ENCODE measurements around the gene ZNF880. TPM values are rescaled to one million over a fixed set of nuclear protein-coding genes. Genes with fewer than 3 reads are reported as not detected.
A peak's percentile ranks its signal among the peaks of the same experiment; 100 is the strongest.
"Not testable (repeated sequence)": the region's sequence is repeated elsewhere in the genome, so short reads cannot be mapped to it uniquely, and the experiment has no call there.

ZNF880 gene
- total RNA-seq, result 23.1 and 32.5 TPM in 2 replicates

- peak; percentile 71 for DNase-seq (ENCODE audit: low read depth)
These were observed at the start of gene ZNF880 for GRCh38 chr19:52369559-52370340. ZNF880 (plus strand) TSS chr19:52369923; CDS start chr19:52369966, 43 bp downstream.

DNA sequence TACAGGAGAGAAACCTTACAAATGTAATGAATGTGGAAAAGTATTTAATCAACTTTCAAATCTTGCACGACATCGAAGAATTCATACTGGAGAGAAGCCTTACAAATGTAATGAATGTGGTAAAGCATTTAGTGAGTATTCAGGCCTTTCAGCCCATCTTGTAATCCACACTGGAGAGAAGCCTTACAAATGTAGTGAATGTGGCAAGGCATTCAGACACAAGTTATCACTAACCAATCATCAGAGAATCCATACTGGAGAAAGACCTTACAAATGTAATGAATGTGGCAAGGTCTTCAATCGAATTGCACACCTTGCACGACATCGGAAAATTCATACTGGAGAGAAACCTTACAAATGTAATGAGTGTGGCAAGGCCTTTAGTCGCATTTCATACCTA lies 47.3 kb upstream of the ZNF880 start:
- DNase-seq (ENCODE audit: low read depth), result no peak

DNA sequence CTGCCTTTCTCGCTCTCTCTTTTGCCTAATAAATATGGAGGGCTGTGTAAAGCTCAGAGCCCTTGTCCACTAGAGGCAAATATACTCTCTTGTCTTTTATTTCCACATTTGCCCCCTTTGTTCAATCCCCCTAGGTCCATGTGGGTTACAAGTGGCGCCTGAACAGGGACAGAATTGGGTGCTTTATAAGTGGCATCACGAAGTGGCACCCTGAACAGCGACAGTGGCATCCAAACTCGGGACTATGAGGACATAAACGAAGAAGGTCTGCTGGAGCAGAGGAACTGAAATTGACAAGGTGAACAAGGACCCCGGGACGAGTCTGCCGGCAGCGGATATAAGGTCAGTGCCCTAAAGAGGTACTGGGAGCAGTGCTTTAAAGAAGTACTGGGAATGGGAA lies 38.0 kb upstream of the ZNF880 start:
- no peak for DNase-seq (ENCODE audit: low read depth)

GRCh38 chr19:52335768-52336116 lies 34.0 kb upstream of the ZNF880 start:
- DNase-seq (ENCODE audit: low read depth), result no peak

DNA sequence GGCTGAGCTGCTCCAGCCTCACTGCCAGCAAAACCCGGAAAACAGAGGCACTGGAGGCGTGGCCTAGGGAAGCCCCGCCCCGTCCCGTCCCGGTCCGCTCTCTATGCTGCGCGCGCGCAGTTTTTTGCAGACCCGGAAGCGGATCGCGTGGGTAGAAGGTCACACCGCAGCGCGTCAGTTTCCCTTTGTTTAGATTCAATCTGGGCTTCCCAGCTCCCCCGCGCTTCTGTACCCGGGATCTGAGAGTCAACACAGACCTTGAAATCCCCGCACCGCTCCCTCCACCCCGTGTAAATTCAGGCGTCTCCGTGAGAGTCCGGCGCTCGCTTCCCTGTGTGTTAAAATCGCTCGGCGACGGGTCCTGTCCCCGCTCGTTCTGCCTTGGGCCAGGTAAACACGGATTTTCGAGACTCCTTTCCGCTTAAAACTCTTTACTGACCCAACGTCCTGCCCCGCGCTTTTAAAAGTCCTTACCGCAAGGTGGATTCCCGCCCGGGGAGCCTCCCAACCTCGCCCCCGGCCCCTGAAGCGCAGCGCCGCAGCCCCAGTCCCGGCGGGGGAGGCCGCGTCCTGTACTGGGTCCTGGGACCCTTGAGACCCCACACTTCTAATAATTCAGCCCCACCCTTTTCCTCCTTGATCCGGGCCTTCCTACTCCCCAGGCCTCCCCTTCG lies 33.5 kb upstream of the ZNF880 start, which contains the start of gene ZNF610:
TSS of gene ZNF610 (plus strand) at position 127 of the 674 bp plus-strand sequence. CDS start 12,930 bp downstream, outside the sequence.
- DNase-seq (ENCODE audit: low read depth), result peak; percentile 58

GRCh38 chr19:52336791-52337381 lies 32.8 kb upstream of the ZNF880 start:
- DNase-seq (ENCODE audit: low read depth), result no peak

GRCh38 chr19:52339022-52339421 lies 30.7 kb upstream of the ZNF880 start:
- not testable (repeated sequence) for DNase-seq (ENCODE audit: low read depth)

DNA sequence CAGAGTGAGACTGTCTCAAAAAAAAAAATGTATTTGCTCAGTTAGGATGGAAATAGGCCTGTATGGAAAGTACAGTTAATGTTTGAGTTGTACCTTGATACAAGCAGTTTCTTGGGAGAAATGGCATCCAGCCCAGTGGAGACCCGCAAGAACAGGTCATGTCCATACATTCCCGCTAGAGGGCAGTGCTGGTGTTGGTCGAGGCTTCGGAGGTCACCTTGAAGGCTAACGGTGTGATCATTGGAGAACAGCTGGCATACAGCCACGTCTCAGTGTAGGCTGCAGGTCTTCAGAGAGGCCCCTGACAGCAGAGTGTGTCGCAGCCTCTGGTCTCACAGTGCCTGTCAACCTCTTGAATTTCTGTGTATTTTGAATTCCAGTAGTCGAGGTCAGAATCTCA lies 26.2 kb upstream of the ZNF880 start:
- DNase-seq (ENCODE audit: low read depth), result no peak

DNA sequence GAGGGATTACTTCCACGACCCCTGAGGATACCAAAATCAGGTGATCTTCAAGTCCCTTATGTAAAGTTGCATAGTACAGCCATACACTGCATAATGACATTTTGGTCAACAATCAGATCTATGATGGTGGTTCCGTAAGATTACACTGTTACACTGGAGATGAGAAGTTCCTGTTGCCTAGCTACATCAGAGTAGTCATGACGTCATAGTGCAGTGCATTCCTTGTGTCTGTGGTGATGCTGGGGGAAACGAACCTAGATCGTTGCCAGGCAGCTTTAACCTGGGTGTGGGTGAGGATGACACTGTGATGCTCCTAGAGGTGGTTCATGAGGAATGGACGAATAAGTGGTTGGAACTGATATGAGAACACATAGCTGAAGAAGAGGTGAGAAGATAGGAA lies 24.6 kb upstream of the ZNF880 start:
- DNase-seq (ENCODE audit: low read depth), result no peak

DNA sequence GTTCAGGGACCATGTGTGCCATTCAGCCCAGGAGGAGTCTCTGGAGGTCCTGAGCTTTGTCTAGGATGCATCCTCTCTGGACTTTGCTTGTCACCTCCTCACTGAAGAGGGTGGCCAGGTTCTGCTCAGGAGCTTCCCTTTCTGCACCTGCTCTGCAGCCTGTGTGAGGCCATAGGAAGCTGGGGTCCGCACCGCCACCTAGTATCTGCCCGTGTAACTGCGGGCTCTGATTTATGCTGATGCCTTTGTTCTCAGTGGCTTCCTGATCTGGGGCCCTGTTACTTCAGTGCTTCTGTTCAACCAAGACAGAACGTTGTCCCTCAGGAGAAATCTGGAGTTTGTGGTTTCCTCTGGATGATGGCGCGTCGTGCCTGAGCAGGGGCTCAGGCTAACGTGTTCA lies 18.2 kb upstream of the ZNF880 start:
- DNase-seq (ENCODE audit: low read depth), result no peak

DNA sequence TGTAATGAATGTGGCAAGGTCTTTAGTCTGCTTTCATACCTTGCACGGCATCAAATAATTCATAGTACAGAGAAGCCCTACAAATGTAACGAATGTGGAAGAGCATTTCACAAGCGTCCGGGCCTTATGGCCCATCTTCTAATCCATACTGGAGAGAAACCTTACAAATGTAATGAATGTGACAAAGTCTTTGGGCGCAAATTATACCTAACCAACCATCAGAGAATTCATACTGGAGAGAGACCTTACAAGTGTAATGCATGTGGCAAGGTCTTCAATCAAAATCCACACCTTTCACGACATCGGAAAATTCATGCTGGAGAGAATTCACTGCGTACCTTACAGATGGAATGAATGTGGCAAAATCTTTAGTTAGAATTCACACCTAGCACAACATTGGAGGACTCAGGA lies 3.3 kb upstream of the ZNF880 start:
- DNase-seq (ENCODE audit: low read depth), result no peak

- no peak for DNase-seq (ENCODE audit: low read depth)
These were observed 603 bp downstream of the ZNF880 start for GRCh38 chr19:52370341-52370710.

DNA sequence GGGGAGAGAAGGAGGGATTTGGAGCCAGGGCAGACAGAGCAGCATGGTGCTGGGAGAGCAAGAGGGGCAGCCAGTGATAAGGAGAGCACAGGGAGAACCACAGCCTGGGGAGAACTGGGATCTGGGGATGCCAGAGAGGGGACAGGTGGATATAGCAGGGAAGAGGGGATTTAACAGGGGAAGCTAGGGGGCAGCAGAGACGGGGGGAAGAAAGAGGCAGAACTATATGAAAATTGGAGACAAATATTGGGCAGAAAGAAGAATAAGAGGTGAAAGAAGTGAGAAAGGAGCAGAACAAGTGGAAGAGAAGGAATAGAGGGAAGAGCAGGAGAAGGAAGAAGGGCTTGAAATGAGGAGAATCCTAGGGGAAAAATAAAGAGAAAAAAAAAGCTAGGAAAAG lies 21.4 kb downstream of the ZNF880 start:
- no peak for DNase-seq (ENCODE audit: low read depth)

DNA sequence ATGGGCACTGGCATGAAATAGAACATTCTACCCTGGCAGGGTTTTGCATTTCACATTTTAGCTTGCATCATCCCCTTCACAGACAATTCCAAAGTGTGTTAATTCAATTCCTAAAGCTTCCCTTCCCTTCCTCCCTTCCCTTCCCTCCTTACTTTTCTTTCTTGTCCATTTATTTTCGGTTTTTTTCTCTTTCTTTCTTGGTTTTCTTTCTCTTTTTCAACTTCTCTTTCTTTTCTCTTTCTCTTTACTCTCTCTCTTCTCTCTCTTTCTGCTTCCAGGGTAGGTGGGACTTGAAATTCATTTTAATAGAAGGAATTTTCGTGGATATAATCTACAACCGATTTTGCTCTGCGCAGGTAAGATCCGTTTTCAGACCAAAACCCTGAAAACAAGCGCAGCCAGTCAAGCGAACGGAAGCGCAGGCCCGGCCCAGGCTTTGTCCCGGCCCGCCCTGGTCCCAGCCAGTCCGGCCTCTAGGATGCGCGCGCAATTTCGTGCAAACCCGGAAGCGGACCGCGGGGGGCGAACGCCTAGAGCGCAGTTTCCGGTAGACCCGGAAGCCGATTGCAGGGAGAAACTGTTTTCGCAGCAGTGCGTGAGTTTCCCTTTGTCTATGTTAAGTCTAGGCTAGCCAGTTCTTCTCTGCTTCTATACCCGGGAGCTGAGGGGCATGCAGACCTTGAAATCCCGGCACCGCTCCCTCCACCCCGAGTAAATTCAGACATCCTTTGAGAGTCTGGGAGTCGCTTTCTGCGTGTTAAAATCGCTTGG lies 27.8 kb downstream of the ZNF880 start, which contains the start of gene ZNF528:
TSS of gene ZNF528 (plus strand) at position 540 of the 771 bp plus-strand sequence. CDS start 4,165 bp downstream, outside the sequence.
- DNase-seq (ENCODE audit: low read depth), result peak; percentile 77

- DNase-seq (ENCODE audit: low read depth), result no peak
These were observed 28.3 kb downstream of the ZNF880 start for GRCh38 chr19:52398081-52398441.

DNA sequence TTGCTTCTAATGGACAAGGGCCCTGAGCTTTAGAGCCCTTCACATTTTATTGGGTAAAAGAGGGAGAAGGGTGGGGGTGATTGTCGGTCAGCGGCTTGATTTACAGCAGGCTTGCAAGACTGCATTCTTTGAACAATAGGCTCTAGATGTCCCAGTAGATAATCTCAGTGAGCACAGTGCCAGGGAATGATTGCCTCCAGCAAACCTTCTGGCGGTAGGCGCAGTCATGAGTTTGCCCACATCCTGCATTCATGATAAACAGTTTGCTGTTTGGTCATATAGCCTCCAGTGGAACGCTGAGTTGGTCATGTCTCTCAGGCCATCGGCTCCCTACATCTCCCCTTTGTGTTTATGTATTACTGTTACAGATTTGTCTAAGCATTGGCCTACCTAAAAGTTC lies 40.6 kb downstream of the ZNF880 start:
- no peak for DNase-seq (ENCODE audit: low read depth)

DNA sequence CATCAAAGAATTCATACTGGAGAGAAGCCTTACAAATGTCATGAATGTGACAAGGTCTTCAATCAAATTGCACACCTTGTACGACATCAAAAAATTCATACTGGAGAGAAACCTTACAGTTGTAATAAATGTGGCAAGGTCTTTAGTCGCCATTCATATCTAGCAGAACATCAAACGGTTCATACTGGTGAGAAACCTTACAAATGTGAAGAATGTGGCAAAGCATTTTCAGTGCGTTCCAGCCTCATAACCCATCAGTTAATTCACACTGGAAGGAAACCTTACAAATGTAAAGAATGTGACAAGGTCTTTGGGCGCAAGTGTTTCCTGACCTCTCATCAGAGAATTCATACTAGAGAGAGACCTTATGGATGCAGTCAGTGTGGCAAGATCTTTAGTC lies 46.0 kb downstream of the ZNF880 start:
- DNase-seq (ENCODE audit: low read depth), result no peak

DNA sequence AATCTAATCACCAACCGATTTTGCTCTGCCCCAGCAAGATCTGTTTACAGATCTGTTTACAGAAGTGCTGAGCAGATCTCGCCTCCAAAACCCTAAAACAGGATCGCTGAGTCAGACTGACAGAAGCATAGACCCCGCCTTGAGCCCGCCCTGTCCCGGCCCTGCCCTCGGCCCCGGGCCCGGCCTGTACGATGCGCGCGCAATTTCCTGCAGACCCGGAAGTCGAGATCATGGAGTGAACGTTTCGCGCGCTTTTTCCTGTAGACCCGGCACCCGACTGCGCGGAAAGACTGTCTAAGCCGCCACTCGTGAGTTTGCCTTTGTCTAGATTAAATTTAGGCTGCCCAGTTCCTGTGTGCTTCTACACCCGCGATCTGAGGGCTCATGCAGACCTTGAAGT lies 59.2 kb downstream of the ZNF880 start, which contains the start of gene ZNF534:
TSS of gene ZNF534 (plus strand) at position 212 of the 400 bp plus-strand sequence. CDS start 2,327 bp downstream, outside the sequence.
- DNase-seq (ENCODE audit: low read depth), result no peak

Data from renal cortical epithelial cell (primary cell).